Measurements from ENCODE around the gene GTF2F1.
A peak's percentile ranks its signal among the peaks of the same experiment; 100 is the strongest.

Gene GTF2F1

GRCh38 chr19:6394831-6395230 lies 1.9 kb upstream of the GTF2F1 start:
- Histone ChIP-seq H3K4me3 (replicated peaks; ENCODE audit: low read depth, low read length) (no peak overlapping the region), H3K36me3 (ENCODE audit: control insufficient read depth, insufficient read depth, low read length) (peaks cover 2% of the 10 kb centered on the region; the same call in 1 of the 2 replicates), H3K27me3 (replicated peaks; ENCODE audit: control insufficient read depth, insufficient read depth, low read length) (no peaks in the 10 kb centered on the region)
- no peak for DNase-seq (ENCODE audit: extremely low read depth, insufficient read length)
- TF ChIP-seq CTCF (IDR thresholded peaks at IDR 0.05; ENCODE audit: insufficient read depth, low read length, poor library complexity, severe bottlenecking) = no peak

- Histone ChIP-seq H3K27me3 (replicated peaks; ENCODE audit: control insufficient read depth, insufficient read depth, low read length) (no peaks in the 10 kb centered on the region), H3K36me3 (ENCODE audit: control insufficient read depth, insufficient read depth, low read length) (peaks cover 6% of the 10 kb centered on the region), H3K4me3 (replicated peaks; ENCODE audit: low read depth, low read length) (peak overlapping the region; percentile 87)
- no peak for TF ChIP-seq CTCF (IDR thresholded peaks at IDR 0.05; ENCODE audit: insufficient read depth, low read length, poor library complexity, severe bottlenecking)
- no peak for DNase-seq (ENCODE audit: extremely low read depth, insufficient read length)
These were observed 1.0 kb upstream of the GTF2F1 start for GRCh38 chr19:6393983-6394412.

GRCh38 chr19:6392221-6393073 lies 517 bp downstream of the GTF2F1 start:
- H3K27me3 ChIP-seq (replicated peaks; ENCODE audit: control insufficient read depth, insufficient read depth, low read length) = no peaks in the 10 kb centered on the region

GRCh38 chr19:6387372-6387771 lies 5.6 kb downstream of the GTF2F1 start:
- no peak for TF ChIP-seq CTCF (IDR thresholded peaks at IDR 0.05; ENCODE audit: insufficient read depth, low read length, poor library complexity, severe bottlenecking)
- Histone ChIP-seq H3K4me3 (replicated peaks; ENCODE audit: low read depth, low read length) (no peak overlapping the region), H3K36me3 (ENCODE audit: control insufficient read depth, insufficient read depth, low read length) (peaks cover 39% of the 10 kb centered on the region), H3K27me3 (replicated peaks; ENCODE audit: control insufficient read depth, insufficient read depth, low read length) (no peaks in the 10 kb centered on the region)
- no peak for DNase-seq (ENCODE audit: extremely low read depth, insufficient read length)

More at GRCh38 chr19:6392221-6393073, 517 bp downstream of the GTF2F1 start:
- H3K4me3 ChIP-seq (replicated peaks; ENCODE audit: low read depth, low read length) = peak overlapping the region; percentile 87
- no peak for TF ChIP-seq CTCF (IDR thresholded peaks at IDR 0.05; ENCODE audit: insufficient read depth, low read length, poor library complexity, severe bottlenecking)
- peaks cover 17% of the 10 kb centered on the region for H3K36me3 ChIP-seq (ENCODE audit: control insufficient read depth, insufficient read depth, low read length)
- no peak for DNase-seq (ENCODE audit: extremely low read depth, insufficient read length)

- Histone ChIP-seq H3K27me3 (replicated peaks; ENCODE audit: control insufficient read depth, insufficient read depth, low read length) (no peaks in the 10 kb centered on the region), H3K36me3 (ENCODE audit: control insufficient read depth, insufficient read depth, low read length) (peaks cover 55% of the 10 kb centered on the region), H3K4me3 (replicated peaks; ENCODE audit: low read depth, low read length) (no peak overlapping the region)
- TF ChIP-seq CTCF (IDR thresholded peaks at IDR 0.05; ENCODE audit: insufficient read depth, low read length, poor library complexity, severe bottlenecking) = no peak
- no peak for DNase-seq (ENCODE audit: extremely low read depth, insufficient read length)
These were observed 8.6 kb downstream of the GTF2F1 start for GRCh38 chr19:6384381-6384780.
